Kidney capillary endothelial cell (primary cell): Measurements from ENCODE around the gene RHOBTB1.
A peak's percentile ranks its signal among the peaks of the same experiment; 100 is the strongest.

Source experiments
- DNase-seq: peaks from one replicate; pipeline ENCODE4 v3.0.0-alpha.2; 2018; ENCODE audit warnings: low spot score

RHOBTB1 gene

DNA sequence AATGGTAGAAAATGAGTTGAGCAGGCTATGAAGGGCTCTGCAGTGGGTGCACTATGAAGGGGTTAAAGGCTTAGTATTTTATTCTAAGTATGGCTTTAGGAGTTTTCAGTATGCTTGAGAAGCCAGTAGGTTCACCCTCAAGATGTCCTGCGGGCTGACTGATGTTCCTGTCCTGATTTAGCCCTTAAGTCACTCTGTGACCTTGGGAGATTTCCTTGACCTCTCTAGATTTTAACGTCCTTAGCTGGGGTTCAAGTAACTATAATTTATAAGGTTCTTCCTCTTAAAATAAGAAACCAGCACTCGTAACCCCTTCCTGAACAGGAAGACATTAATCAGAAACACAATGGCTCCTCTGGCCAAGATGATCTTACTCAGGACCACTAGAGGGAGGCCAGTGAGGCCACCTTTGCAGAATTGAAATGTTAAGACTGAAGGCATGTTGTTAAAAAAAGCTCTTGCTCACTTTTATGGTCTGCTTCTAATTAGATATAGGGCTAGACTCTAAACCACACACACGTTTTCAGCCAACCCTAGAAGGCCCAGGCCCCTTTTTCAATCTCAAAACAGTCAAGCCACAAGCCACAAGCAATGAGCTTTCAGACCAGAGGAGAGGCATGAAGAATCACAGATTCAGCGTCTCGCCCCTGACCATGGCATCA lies 123.8 kb downstream of the RHOBTB1 start:
- DNase-seq, result peak; percentile 73
